ENCODE data around the gene POLR1D.

Gene POLR1D

GRCh38 chr13:27670861-27671260, 49.2 kb downstream of the POLR1D start:
- no peak for DNase-seq (ENCODE audit: extremely low read depth in 1 of 2, low read depth in 1 of 2)

GRCh38 chr13:27672025-27672424, 50.3 kb downstream of the POLR1D start:
- no peak for DNase-seq (ENCODE audit: extremely low read depth in 1 of 2, low read depth in 1 of 2)

Measured in activated CD8-positive, alpha-beta memory T cell treated with anti-CD3 and anti-CD28 coated beads for 1 hour (primary cell).